Measurements from ENCODE around the gene CDH23. TPM values are rescaled to one million over a fixed set of nuclear protein-coding genes. Genes with fewer than 3 reads are reported as not detected.

Gene CDH23
- total RNA-seq, 1 experiment from 2014 or later, result 0.29 TPM

GRCh38 chr10:71828702-71829101 is 432.0 kb downstream of the CDH23 start:
- DNase-seq (ENCODE audit: low read depth, low spot score), result no peak
- in situ Hi-C loops (cut with HindIII; ENCODE audit: low pct_unique_long_range_greater_than_20kb, low sequenced_read_pairs), result no loop called here

GRCh38 chr10:71829171-71829570 is 432.5 kb downstream of the CDH23 start:
- in situ Hi-C loops (cut with HindIII; ENCODE audit: low pct_unique_long_range_greater_than_20kb, low sequenced_read_pairs), result no loop called here

GRCh38 chr10:71829896-71830295 is 433.2 kb downstream of the CDH23 start:
- in situ Hi-C loops (cut with HindIII; ENCODE audit: low pct_unique_long_range_greater_than_20kb, low sequenced_read_pairs), result no loop called here
- no peak for DNase-seq (ENCODE audit: low read depth, low spot score)

More at GRCh38 chr10:71829171-71829570, 432.5 kb downstream of the CDH23 start:
- peak; percentile 76 for DNase-seq (ENCODE audit: low read depth, low spot score)

- in situ Hi-C loops (cut with HindIII; ENCODE audit: low pct_unique_long_range_greater_than_20kb, low sequenced_read_pairs), result no loop called here
- no peak for DNase-seq (ENCODE audit: low read depth, low spot score)
Measured at GRCh38 chr10:71830726-71831125, 434.0 kb downstream of the CDH23 start.

- DNase-seq (ENCODE audit: low read depth, low spot score), result no peak
- in situ Hi-C loops (cut with HindIII; ENCODE audit: low pct_unique_long_range_greater_than_20kb, low sequenced_read_pairs), result no loop called here
Measured at GRCh38 chr10:71831646-71832552, 435.2 kb downstream of the CDH23 start.

- in situ Hi-C loops (cut with HindIII; ENCODE audit: low pct_unique_long_range_greater_than_20kb, low sequenced_read_pairs), result no loop called here
Measured at GRCh38 chr10:71832967-71833366, 436.2 kb downstream of the CDH23 start.

GRCh38 chr10:71833451-71834342 is 437.0 kb downstream of the CDH23 start:
- in situ Hi-C loops (cut with HindIII; ENCODE audit: low pct_unique_long_range_greater_than_20kb, low sequenced_read_pairs), result no loop called here
- no peak for DNase-seq (ENCODE audit: low read depth, low spot score)

More at GRCh38 chr10:71832967-71833366, 436.2 kb downstream of the CDH23 start:
- no peak for DNase-seq (ENCODE audit: low read depth, low spot score)

GRCh38 chr10:71834343-71834674 is 437.6 kb downstream of the CDH23 start:
- in situ Hi-C loops (cut with HindIII; ENCODE audit: low pct_unique_long_range_greater_than_20kb, low sequenced_read_pairs), result no loop called here
- no peak for DNase-seq (ENCODE audit: low read depth, low spot score)

GRCh38 chr10:71835671-71836595 is 439.2 kb downstream of the CDH23 start:
- in situ Hi-C loops (cut with HindIII; ENCODE audit: low pct_unique_long_range_greater_than_20kb, low sequenced_read_pairs), result no loop called here
- DNase-seq (ENCODE audit: low read depth, low spot score), result peak; percentile 86

GRCh38 chr10:71836596-71836974 is 439.9 kb downstream of the CDH23 start:
- peak; percentile 28 for DNase-seq (ENCODE audit: low read depth, low spot score)
- in situ Hi-C loops (cut with HindIII; ENCODE audit: low pct_unique_long_range_greater_than_20kb, low sequenced_read_pairs), result no loop called here

GRCh38 chr10:71837098-71837827 is 440.5 kb downstream of the CDH23 start:
- peak; percentile 59 for DNase-seq (ENCODE audit: low read depth, low spot score)
- in situ Hi-C loops (cut with HindIII; ENCODE audit: low pct_unique_long_range_greater_than_20kb, low sequenced_read_pairs), result no loop called here

GRCh38 chr10:71838264-71839211 is 441.8 kb downstream of the CDH23 start:
- no peak for DNase-seq (ENCODE audit: low read depth, low spot score)
- in situ Hi-C loops (cut with HindIII; ENCODE audit: low pct_unique_long_range_greater_than_20kb, low sequenced_read_pairs), result no loop called here

GRCh38 chr10:71840177-71840957 is 443.6 kb downstream of the CDH23 start:
- in situ Hi-C loops (cut with HindIII; ENCODE audit: low pct_unique_long_range_greater_than_20kb, low sequenced_read_pairs), result no loop called here
- DNase-seq (ENCODE audit: low read depth, low spot score), result peak; percentile 81

- in situ Hi-C loops (cut with HindIII; ENCODE audit: low pct_unique_long_range_greater_than_20kb, low sequenced_read_pairs), result no loop called here
Measured at GRCh38 chr10:71840958-71841335, 444.2 kb downstream of the CDH23 start.

GRCh38 chr10:71842422-71842821 is 445.7 kb downstream of the CDH23 start:
- no peak for DNase-seq (ENCODE audit: low read depth, low spot score)
- in situ Hi-C loops (cut with HindIII; ENCODE audit: low pct_unique_long_range_greater_than_20kb, low sequenced_read_pairs), result no loop called here

More at GRCh38 chr10:71840958-71841335, 444.2 kb downstream of the CDH23 start:
- no peak for DNase-seq (ENCODE audit: low read depth, low spot score)
